Measurements from ENCODE around the gene ARL17B. TPM values are rescaled to one million over a fixed set of nuclear protein-coding genes. Genes with fewer than 3 reads are reported as not detected.
"Not testable (repeated sequence)": the region's sequence is repeated elsewhere in the genome, so short reads cannot be mapped to it uniquely, and the experiment has no call there.

ARL17B gene
- total RNA-seq, 1 experiment from 2014 or later, result 19.7 TPM

DNA sequence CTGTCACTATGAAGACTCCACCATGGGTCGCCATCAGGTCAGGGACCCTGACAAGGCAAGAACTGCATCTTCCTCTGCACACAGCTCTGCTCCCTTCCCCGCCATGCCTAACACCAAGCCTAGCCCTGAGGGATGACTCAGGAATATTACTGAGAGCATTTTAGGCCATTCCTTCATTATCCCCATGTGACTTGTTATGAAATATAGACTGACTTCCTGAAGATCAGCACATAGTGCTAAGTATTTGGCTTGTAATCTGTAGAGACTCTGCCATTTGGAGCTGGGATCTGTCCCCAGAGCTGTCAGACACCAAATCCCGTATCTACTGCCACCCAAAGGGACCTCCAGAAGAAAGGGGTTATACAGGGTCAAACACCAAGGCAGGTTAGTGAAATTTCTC lies 19.4 kb downstream of the ARL17B start:
- H3K4me3 ChIP-seq (ENCODE audit: low read length); H3K36me3 ChIP-seq (ENCODE audit: insufficient read depth, low read length); H4K20me1 ChIP-seq (ENCODE audit: insufficient read depth, low read depth, low read length); DNase-seq; H3K27me3 ChIP-seq (ENCODE audit: low read length); H3K27ac ChIP-seq (ENCODE audit: low read length); H3K4me1 ChIP-seq (ENCODE audit: low read length); H3K79me2 ChIP-seq (ENCODE audit: low read length); H3K9me3 ChIP-seq (ENCODE audit: low read length); H3K9me2 ChIP-seq (replicated peaks; ENCODE audit: insufficient read depth, low read length); H2AFZ ChIP-seq (ENCODE audit: low read length); H3K9ac ChIP-seq (ENCODE audit: low read length); H3K4me2 ChIP-seq (ENCODE audit: low read depth, low read length, poor library complexity, severe bottlenecking): not testable (repeated sequence)

DNA sequence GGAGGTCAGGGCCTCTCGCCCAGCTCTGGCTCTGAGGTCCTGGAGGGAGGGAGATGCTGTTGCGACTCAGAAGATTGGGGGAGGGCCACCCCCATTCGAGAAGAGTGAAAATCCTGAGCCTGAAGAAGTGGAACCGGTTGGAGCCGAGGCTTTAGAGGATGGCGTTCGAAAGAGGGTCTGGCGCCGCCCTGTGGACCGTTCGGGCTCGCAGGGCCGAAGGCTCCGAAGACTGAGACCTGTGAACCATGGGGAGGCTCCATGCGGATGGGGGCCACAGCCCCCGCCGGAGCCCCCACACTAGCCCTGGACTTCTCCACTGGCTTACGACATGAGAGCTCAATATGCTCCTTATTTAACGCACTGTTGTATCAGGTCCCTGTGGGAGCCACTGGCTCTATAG lies 20.3 kb downstream of the ARL17B start:
- not testable (repeated sequence) for H3K36me3 ChIP-seq (ENCODE audit: insufficient read depth, low read length); H3K27me3 ChIP-seq (ENCODE audit: low read length); H3K4me3 ChIP-seq (ENCODE audit: low read length); H3K27ac ChIP-seq (ENCODE audit: low read length); H2AFZ ChIP-seq (ENCODE audit: low read length); H3K9ac ChIP-seq (ENCODE audit: low read length); H3K4me1 ChIP-seq (ENCODE audit: low read length); DNase-seq; H3K4me2 ChIP-seq (ENCODE audit: low read depth, low read length, poor library complexity, severe bottlenecking); H3K9me3 ChIP-seq (ENCODE audit: low read length); H3K9me2 ChIP-seq (replicated peaks; ENCODE audit: insufficient read depth, low read length); H4K20me1 ChIP-seq (ENCODE audit: insufficient read depth, low read depth, low read length); H3K79me2 ChIP-seq (ENCODE audit: low read length)

DNA sequence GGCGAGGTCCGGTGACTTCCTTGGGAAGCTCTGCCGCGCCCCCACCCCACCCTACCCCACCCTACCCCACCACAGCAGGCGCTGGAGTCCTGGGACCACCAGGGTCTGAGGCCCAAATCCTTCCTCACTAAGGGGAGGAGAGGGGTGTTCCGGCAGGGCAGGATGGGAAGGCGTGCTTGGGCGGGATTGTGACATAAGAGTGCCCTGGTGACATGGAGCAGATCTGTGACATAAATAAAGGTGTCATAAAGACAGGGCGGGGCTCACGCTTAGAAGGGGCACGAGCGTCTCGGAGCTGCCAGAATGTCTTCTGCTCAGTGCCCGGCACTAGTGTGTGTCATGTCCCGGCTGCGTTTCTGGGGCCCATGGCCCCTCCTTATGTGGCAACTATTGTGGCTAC lies 66.7 kb downstream of the ARL17B start, which contains the start of gene LRRC37A:
Gene LRRC37A, plus strand, starts transcription at position 301 of the 400 bp plus-strand sequence. Its CDS starts 3 bp downstream, at position 304.
- H3K9me2 ChIP-seq (replicated peaks; ENCODE audit: insufficient read depth, low read length); H4K20me1 ChIP-seq (ENCODE audit: insufficient read depth, low read depth, low read length): not testable (repeated sequence)

DNA sequence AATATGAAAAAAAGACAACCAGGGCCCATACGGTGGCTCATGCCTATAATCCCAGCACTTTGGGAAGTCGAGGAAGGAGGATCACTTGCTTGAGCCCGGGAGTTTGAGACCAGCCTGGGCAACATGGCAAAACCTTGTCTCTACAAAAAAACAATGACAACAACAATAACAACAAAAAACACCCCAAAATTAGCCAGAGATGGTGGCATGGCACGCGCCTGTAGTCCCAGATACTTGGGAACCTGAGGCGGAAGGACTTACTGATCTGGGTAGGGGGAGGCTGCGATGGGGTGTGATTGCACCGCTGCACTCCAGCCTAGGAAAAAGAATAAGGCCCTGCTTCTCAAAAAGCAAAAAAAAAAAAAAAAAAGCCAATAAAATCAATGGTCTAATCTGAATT lies 69.9 kb downstream of the ARL17B start:
- not testable (repeated sequence) for H3K79me2 ChIP-seq (ENCODE audit: low read length); DNase-seq; H3K9me2 ChIP-seq (replicated peaks; ENCODE audit: insufficient read depth, low read length); H3K36me3 ChIP-seq (ENCODE audit: insufficient read depth, low read length); H3K27me3 ChIP-seq (ENCODE audit: low read length); H4K20me1 ChIP-seq (ENCODE audit: insufficient read depth, low read depth, low read length); H3K9me3 ChIP-seq (ENCODE audit: low read length)
- H3K4me3 ChIP-seq (ENCODE audit: low read length), result peak overlapping the region; percentile 43; the same call in 1 of the 2 replicates
- peak overlapping the region; percentile 55 for H2AFZ ChIP-seq (ENCODE audit: low read length)
- H3K9ac ChIP-seq (ENCODE audit: low read length), result peak overlapping the region; percentile 29
- H3K27ac ChIP-seq (ENCODE audit: low read length), result peak overlapping the region; percentile 85
- H3K4me2 ChIP-seq (ENCODE audit: low read depth, low read length, poor library complexity, severe bottlenecking), result peak overlapping the region; percentile 60
- peaks cover 20% of the 10 kb centered on the region for H3K4me1 ChIP-seq (ENCODE audit: low read length)

More for the DNA sequence above, 66.7 kb downstream of the ARL17B start, which contains the start of gene LRRC37A:
- H3K4me3 ChIP-seq (ENCODE audit: low read length); DNase-seq; H2AFZ ChIP-seq (ENCODE audit: low read length); H3K27ac ChIP-seq (ENCODE audit: low read length); H3K36me3 ChIP-seq (ENCODE audit: insufficient read depth, low read length); H3K4me2 ChIP-seq (ENCODE audit: low read depth, low read length, poor library complexity, severe bottlenecking); H3K27me3 ChIP-seq (ENCODE audit: low read length); H3K79me2 ChIP-seq (ENCODE audit: low read length); H3K9ac ChIP-seq (ENCODE audit: low read length); H3K9me3 ChIP-seq (ENCODE audit: low read length): not testable (repeated sequence)
- peaks cover 18% of the 10 kb centered on the region for H3K4me1 ChIP-seq (ENCODE audit: low read length)

DNA sequence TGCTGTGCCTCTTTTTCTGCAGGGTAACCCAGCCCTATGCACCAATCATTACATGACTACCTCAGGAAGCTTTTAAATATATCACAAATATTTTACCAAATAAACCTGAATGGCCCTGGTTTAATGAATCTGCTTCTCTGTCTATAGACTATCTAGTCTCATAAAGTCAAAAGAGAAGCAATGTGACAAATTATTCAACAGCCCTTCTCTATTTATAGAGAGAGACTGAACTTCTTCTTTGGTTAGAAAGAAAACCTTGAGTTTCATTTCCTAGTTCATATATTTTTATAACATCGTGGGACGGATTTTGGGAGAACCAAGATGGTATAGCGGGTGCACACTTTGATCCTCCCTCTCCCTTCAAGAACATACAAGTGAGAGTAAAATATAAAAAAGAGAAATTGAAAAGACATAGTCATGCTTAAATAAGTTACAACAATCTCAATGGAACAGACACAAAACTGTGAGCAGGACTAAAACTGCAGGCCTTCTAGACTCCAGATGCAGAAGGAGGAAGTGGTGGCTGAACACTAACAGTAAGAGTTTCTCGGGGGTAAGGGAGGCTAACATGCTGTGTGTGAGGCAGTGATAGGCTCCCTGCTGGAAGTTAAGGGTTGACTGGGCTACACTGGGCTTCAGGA lies 70.5 kb downstream of the ARL17B start:
- Histone ChIP-seq H3K4me1 (ENCODE audit: low read length) (peaks cover 22% of the 10 kb centered on the region), H3K27ac (ENCODE audit: low read length) (peak overlapping the region; percentile 85), H3K4me2 (ENCODE audit: low read depth, low read length, poor library complexity, severe bottlenecking) (peak overlapping the region; percentile 60), H3K9ac (ENCODE audit: low read length) (peak overlapping the region; percentile 29), H2AFZ (ENCODE audit: low read length) (peak overlapping the region; percentile 55), H3K4me3 (ENCODE audit: low read length) (peak overlapping the region; percentile 43)
- not testable (repeated sequence) for H4K20me1 ChIP-seq (ENCODE audit: insufficient read depth, low read depth, low read length); H3K79me2 ChIP-seq (ENCODE audit: low read length); H3K9me3 ChIP-seq (ENCODE audit: low read length); H3K36me3 ChIP-seq (ENCODE audit: insufficient read depth, low read length); H3K9me2 ChIP-seq (replicated peaks; ENCODE audit: insufficient read depth, low read length); H3K27me3 ChIP-seq (ENCODE audit: low read length)
- peak; percentile 87 for DNase-seq

DNA sequence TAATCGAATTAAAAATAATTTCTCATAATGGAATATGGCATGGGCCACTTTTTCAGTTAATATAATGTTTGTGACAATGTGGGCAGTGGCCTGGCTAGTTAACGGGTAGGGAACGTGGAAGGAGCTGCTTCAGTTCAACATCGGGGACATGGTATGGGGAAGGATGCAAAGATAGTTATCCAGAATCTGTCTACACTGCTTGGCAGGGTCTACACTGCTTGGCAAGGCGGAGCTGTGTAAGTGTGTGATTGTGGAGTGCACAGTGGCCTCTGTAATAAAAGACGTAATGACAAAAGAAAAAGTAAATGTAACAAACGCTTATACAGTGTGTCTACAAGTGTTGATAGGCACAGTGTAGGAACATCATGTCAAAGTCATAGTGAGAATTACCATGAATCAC lies 74.0 kb downstream of the ARL17B start:
- not testable (repeated sequence) for H4K20me1 ChIP-seq (ENCODE audit: insufficient read depth, low read depth, low read length); DNase-seq; H3K4me3 ChIP-seq (ENCODE audit: low read length); H3K27ac ChIP-seq (ENCODE audit: low read length); H3K9me3 ChIP-seq (ENCODE audit: low read length); H3K36me3 ChIP-seq (ENCODE audit: insufficient read depth, low read length); H3K27me3 ChIP-seq (ENCODE audit: low read length); H3K9ac ChIP-seq (ENCODE audit: low read length); H3K79me2 ChIP-seq (ENCODE audit: low read length); H3K9me2 ChIP-seq (replicated peaks; ENCODE audit: insufficient read depth, low read length); H3K4me2 ChIP-seq (ENCODE audit: low read depth, low read length, poor library complexity, severe bottlenecking); H2AFZ ChIP-seq (ENCODE audit: low read length)
- H3K4me1 ChIP-seq (ENCODE audit: low read length), result peaks cover 22% of the 10 kb centered on the region

DNA sequence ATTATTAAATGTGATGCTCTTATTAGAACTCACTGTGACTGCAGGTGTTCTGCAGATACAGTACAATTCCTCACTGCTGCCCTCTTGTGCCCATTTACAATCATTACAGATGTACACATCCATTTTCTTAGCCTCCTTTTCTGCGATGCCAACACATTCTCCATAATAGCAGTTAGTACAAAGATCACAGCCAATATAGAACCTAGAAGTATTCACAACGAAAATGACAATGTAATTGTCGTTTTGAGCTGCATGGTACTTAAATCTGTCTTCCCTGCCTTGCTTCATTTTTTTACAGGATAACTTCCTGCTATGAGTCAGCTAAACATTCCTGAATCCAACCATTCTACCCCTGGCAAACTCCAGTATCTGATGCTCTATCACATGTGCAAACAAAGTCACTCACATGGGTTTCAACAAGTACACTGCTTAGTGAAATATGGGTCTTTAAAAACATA lies 74.8 kb downstream of the ARL17B start:
- H3K4me2 ChIP-seq (ENCODE audit: low read depth, low read length, poor library complexity, severe bottlenecking); H2AFZ ChIP-seq (ENCODE audit: low read length); H3K9me2 ChIP-seq (replicated peaks; ENCODE audit: insufficient read depth, low read length); H3K4me3 ChIP-seq (ENCODE audit: low read length); H4K20me1 ChIP-seq (ENCODE audit: insufficient read depth, low read depth, low read length); H3K36me3 ChIP-seq (ENCODE audit: insufficient read depth, low read length); H3K27me3 ChIP-seq (ENCODE audit: low read length); H3K9me3 ChIP-seq (ENCODE audit: low read length); H3K27ac ChIP-seq (ENCODE audit: low read length); H3K9ac ChIP-seq (ENCODE audit: low read length); H3K79me2 ChIP-seq (ENCODE audit: low read length): not testable (repeated sequence)
- H3K4me1 ChIP-seq (ENCODE audit: low read length), result peaks cover 22% of the 10 kb centered on the region
- DNase-seq, result peak; percentile 96

DNA sequence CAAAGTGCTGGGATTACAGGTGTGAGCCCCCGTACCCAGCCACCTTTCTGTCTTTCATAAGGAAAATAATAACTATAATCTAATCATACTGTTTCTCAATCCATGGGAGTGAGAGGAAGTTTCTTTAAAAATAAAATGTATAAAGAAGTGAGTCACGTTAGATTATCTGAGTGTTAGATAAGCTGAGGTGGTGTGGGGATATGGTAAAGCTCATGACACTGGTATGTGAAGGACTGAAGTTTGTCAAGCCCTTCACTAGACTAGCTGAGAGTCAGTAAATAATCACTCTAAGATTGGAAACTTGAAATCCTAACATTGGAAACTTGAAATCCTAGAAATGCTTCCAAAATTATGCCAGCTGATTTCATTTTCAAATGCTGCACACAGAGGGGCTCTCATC lies 76.1 kb downstream of the ARL17B start:
- H3K4me2 ChIP-seq (ENCODE audit: low read depth, low read length, poor library complexity, severe bottlenecking); H4K20me1 ChIP-seq (ENCODE audit: insufficient read depth, low read depth, low read length); H3K27me3 ChIP-seq (ENCODE audit: low read length); H3K4me3 ChIP-seq (ENCODE audit: low read length); H3K9me3 ChIP-seq (ENCODE audit: low read length); DNase-seq; H3K9ac ChIP-seq (ENCODE audit: low read length); H3K4me1 ChIP-seq (ENCODE audit: low read length); H3K79me2 ChIP-seq (ENCODE audit: low read length); H2AFZ ChIP-seq (ENCODE audit: low read length); H3K36me3 ChIP-seq (ENCODE audit: insufficient read depth, low read length); H3K27ac ChIP-seq (ENCODE audit: low read length); H3K9me2 ChIP-seq (replicated peaks; ENCODE audit: insufficient read depth, low read length): not testable (repeated sequence)

DNA sequence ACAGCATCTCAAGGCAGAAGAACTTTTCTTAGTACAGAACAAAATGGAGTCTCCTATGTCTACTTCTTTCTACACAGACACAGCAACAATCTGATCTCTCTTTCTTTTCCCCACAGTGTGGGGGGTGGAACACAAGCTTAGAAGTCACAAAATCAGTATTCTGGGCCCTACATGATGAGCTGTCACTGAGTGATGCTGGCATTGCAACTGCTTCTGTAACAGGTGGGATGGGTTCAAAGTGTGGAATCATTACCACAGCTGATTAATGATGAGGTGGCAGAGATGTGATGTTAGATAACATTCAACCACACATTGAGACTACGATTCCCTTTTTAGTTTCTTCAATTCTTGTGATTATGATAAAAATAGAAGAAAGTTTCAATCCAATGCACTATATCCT lies 77.1 kb downstream of the ARL17B start:
- H3K4me1 ChIP-seq (ENCODE audit: low read length), result not testable (repeated sequence)

More for the DNA sequence above, 77.1 kb downstream of the ARL17B start:
- H3K36me3 ChIP-seq (ENCODE audit: insufficient read depth, low read length); H3K27ac ChIP-seq (ENCODE audit: low read length); H3K9ac ChIP-seq (ENCODE audit: low read length); H3K4me3 ChIP-seq (ENCODE audit: low read length); H3K9me3 ChIP-seq (ENCODE audit: low read length); H3K27me3 ChIP-seq (ENCODE audit: low read length); DNase-seq; H3K4me2 ChIP-seq (ENCODE audit: low read depth, low read length, poor library complexity, severe bottlenecking); H3K79me2 ChIP-seq (ENCODE audit: low read length); H3K9me2 ChIP-seq (replicated peaks; ENCODE audit: insufficient read depth, low read length); H2AFZ ChIP-seq (ENCODE audit: low read length); H4K20me1 ChIP-seq (ENCODE audit: insufficient read depth, low read depth, low read length): not testable (repeated sequence)
